VCaP (cell line): ENCODE data around the gene KLHL4.
"Not testable (repeated sequence)": the region's sequence is repeated elsewhere in the genome, so short reads cannot be mapped to it uniquely, and the experiment has no call there.

ENCODE experiments used
- H3K27ac ChIP-seq: fragments of 450-650 bp; 2 replicates; pipeline ENCODE4 v1.5.1; 2017
- TF ChIP-seq, protein P1 (sequence below): fragments of 450-650 bp; conservative IDR thresholded peaks from 2 replicates; pipeline ENCODE4 v1.5.1; 2017; ENCODE audit warnings: mild to moderate bottlenecking, moderate library complexity

The KLHL4 gene

DNA sequence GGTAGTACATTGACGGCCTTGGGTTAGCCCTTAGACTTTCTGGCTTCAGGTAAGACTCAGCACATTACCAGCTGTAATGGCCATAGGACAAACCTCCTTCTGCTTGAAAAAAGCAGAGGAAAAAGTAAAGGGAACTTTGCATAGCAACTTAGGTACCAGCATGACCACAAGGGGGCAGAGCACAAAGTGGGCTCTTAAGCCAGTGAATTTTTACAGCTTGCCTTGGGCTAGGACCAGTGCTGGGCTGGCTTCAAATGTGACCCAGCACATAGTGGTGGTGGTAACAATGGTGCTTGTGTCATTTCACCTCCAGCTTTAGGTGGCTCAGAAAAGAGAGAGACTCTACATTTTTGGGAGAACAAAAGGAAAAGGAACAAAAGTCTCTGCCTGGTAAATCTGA lies 66.1 kb downstream of the KLHL4 start:
- H3K27ac ChIP-seq = no peak overlapping the region
- TF ChIP-seq, protein P1, sequence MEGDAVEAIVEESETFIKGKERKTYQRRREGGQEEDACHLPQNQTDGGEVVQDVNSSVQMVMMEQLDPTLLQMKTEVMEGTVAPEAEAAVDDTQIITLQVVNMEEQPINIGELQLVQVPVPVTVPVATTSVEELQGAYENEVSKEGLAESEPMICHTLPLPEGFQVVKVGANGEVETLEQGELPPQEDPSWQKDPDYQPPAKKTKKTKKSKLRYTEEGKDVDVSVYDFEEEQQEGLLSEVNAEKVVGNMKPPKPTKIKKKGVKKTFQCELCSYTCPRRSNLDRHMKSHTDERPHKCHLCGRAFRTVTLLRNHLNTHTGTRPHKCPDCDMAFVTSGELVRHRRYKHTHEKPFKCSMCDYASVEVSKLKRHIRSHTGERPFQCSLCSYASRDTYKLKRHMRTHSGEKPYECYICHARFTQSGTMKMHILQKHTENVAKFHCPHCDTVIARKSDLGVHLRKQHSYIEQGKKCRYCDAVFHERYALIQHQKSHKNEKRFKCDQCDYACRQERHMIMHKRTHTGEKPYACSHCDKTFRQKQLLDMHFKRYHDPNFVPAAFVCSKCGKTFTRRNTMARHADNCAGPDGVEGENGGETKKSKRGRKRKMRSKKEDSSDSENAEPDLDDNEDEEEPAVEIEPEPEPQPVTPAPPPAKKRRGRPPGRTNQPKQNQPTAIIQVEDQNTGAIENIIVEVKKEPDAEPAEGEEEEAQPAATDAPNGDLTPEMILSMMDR = peak; percentile 49

DNA sequence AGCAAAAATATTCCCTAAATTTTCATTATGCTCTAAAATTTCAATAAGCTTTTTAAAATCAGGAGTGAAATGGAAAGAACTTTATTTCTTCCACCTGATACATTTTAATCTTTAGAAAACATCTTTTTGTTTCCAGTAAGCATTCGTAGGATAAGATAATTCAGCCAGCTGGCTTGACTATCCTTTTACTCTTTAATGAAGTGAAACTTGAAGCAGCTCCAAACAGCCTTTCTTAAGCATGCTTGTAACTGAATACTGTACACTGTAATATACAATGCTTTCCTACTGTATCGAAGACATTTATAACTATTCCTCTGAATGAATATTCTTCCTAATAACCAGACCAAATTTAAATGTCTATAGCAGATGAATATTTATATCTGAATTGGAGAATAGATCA lies 98.8 kb downstream of the KLHL4 start:
- H3K27ac ChIP-seq = no peak overlapping the region
- TF ChIP-seq, protein P1 = no peak

DNA sequence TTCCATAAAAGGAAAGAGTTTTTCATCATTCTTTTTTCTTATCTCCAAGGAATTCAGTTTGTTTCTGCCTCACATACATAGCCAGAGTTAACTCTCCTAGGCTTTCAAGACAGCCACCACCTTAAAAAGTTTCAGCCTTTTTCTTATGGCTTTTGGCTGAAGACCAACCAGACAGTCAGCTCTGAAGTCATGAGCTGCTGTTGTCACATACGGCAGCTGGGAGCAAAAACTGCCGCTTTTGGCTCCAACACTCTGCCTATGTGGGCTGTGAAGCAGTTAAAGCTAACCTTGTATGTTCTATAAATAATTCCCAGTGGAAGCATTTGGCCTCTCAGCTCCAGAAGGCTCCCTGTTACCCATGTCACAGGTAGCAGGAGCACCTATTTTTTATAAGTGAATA lies 104.1 kb downstream of the KLHL4 start:
- H3K27ac ChIP-seq = no peak overlapping the region
- TF ChIP-seq, protein P1 = no peak

DNA sequence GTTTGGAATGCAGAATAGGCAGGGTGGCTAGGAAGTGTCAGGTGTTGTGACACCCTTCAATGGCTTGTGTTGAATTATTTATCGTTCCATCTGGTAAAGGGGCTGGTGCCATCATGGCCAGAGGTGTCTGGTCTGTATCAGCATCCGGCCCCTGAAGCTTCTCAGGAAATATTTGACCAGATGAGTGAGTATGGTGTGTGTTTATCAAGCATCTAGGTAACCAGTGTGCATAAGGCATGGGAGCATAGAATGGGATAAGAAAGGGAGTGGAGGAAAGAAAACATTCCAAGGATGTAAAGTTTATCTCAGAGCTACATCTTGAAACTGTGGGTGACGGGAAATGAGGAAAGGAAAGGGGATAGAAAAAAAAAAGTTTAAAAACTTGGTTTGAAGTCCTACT lies 109.4 kb downstream of the KLHL4 start:
- no peak overlapping the region for H3K27ac ChIP-seq
- TF ChIP-seq, protein P1 = no peak

DNA sequence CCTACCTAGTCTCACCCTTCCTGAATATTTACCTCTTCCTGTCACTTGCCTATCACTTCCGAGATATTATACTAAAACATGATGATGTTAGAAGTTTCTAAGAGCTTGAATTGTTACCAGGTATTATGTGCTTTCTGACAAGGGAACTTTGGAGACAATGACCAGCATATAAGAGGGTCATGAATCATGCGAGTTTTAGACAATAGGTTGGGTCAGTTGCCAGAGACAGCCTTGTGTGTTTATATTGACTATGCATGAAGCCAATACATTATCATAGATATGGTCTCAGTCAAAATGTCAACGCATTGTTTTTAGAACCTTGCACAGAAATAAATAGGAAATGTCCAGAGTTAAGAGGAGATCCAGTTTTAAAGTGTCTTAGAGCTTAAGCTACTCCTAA lies 116.8 kb downstream of the KLHL4 start:
- H3K27ac ChIP-seq = no peak overlapping the region
- TF ChIP-seq, protein P1 = no peak

DNA sequence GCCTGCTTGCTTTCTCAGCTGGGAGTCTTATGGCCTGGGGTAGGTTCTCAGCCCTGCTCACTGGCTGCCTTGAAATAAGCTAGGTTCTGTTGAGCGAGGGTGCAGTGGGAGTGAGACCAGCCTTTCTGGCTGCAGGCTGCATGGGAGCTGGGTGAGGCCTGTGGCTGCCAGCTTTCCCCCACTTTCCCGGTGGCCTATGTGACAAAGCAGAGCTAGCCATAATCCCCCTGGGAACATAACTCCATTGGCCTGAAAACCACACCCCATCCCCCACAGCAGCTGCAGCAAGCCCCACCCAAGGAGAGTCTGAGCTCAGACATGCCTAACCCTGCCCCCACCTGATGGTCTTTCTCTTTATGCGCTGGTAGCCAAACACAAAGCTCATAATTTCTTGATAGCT lies 118.9 kb downstream of the KLHL4 start:
- no peak overlapping the region for H3K27ac ChIP-seq
- TF ChIP-seq, protein P1 = no peak

DNA sequence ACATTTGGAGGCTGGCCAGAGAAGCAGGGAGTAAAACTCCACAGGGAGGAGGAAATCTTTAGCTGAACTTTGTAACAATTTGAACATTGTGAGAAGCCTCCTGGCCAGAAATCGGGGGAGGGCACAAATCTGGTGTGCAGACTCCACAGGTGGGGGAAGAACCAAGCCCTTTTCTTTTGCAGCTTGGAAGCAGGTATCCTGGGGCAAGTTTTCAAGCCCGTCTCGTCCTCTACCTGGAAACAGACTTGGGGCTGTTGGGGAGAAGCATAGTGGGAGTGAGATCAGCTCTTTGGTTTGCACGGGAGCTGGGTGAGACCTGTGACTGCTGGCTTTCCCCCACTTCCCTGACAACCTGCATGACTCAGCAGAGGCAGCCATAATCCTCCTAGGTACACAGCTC lies 123.8 kb downstream of the KLHL4 start:
- not testable (repeated sequence) for H3K27ac ChIP-seq

DNA sequence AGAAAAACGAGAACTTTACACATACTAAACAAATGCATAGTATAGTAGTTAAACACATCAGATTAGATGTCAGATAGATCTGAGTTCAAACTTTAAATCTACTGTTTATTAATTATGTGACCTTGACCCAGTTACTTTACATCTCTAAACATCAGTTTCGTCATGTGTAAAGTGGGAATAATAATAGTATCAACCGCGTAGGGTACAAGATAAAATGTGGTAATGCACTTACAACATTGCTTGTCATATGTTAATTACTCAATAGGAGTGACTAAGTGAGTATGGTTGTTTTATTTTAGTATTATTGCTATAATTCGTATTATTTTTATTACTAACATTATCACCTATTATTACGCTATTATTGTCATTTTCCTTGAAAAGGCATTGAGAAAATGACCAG lies 144.2 kb downstream of the KLHL4 start:
- no peak overlapping the region for H3K27ac ChIP-seq
- TF ChIP-seq, protein P1 = no peak
